IPS-NIHi7 (cell line): ENCODE measurements around the gene ZNF282.

Experiments used
- DNase-seq: peaks from one replicate; pipeline ENCODE4 v3.0.0; 2012; ENCODE audit warnings: mixed read lengths; ENCODE audit errors: extremely low spot score

The ZNF282 gene

GRCh38 chr7:149191851-149192250 is 3.5 kb upstream of the ZNF282 start:
- DNase-seq, result no peak

- DNase-seq, result no peak
Observed at GRCh38 chr7:149194799-149195179, 557 bp upstream of the ZNF282 start.

GRCh38 chr7:149196151-149196704 is 882 bp downstream of the ZNF282 start:
- DNase-seq, result no peak

- no peak for DNase-seq
Observed at GRCh38 chr7:149196705-149197171, 1.4 kb downstream of the ZNF282 start.

GRCh38 chr7:149197675-149198074 is 2.3 kb downstream of the ZNF282 start:
- DNase-seq, result no peak

- no peak for DNase-seq
Observed at GRCh38 chr7:149198161-149198816, 2.9 kb downstream of the ZNF282 start.

GRCh38 chr7:149199234-149199995 is 4.1 kb downstream of the ZNF282 start:
- no peak for DNase-seq

GRCh38 chr7:149202831-149203231 is 7.5 kb downstream of the ZNF282 start:
- DNase-seq, result no peak

- DNase-seq, result no peak
Observed at GRCh38 chr7:149205690-149206381, 10.5 kb downstream of the ZNF282 start.

GRCh38 chr7:149207324-149208035 is 12.1 kb downstream of the ZNF282 start:
- DNase-seq, result no peak

GRCh38 chr7:149209518-149210269 is 14.3 kb downstream of the ZNF282 start:
- DNase-seq, result peak; percentile 91

- DNase-seq, result no peak
Observed at GRCh38 chr7:149210551-149210950, 15.2 kb downstream of the ZNF282 start.

- DNase-seq, result no peak
Observed at GRCh38 chr7:149214020-149214720, 18.8 kb downstream of the ZNF282 start.

- no peak for DNase-seq
Observed at GRCh38 chr7:149216402-149216801, 21.1 kb downstream of the ZNF282 start.

- no peak for DNase-seq
Observed at GRCh38 chr7:149217570-149217969, 22.2 kb downstream of the ZNF282 start.

GRCh38 chr7:149218469-149219420 is 23.4 kb downstream of the ZNF282 start:
- no peak for DNase-seq

- no peak for DNase-seq
Observed at GRCh38 chr7:149220534-149220933, 25.2 kb downstream of the ZNF282 start.

- no peak for DNase-seq
Observed at GRCh38 chr7:149223176-149223575, 27.8 kb downstream of the ZNF282 start.

- DNase-seq, result no peak
Observed at GRCh38 chr7:149223761-149224160, 28.4 kb downstream of the ZNF282 start.
